MM.1S (cell line): Measurements from ENCODE around the gene SLC22A2.

ENCODE experiments used
- DNase-seq: peaks from one replicate; pipeline ENCODE4 v3.0.0-alpha.2; 2015
- H2AFZ ChIP-seq: fragments of 300-600 bp; sonication (generic); 2 replicates; pipeline ENCODE4 v1.6.0; 2016; ENCODE audit warnings: antibody characterized with exemption, low read length
- H3F3A ChIP-seq: fragments of 300-600 bp; sonication (generic); 2 replicates; pipeline ENCODE4 v1.6.1; 2016; ENCODE audit warnings: mild to moderate bottlenecking, antibody characterized with exemption, low read length, moderate library complexity, mixed read lengths; ENCODE audit not compliant: insufficient read depth
- H3K27ac ChIP-seq: fragments of 300-600 bp; sonication (generic); 2 replicates; pipeline ENCODE4 v1.5.1; 2016; ENCODE audit warnings: mild to moderate bottlenecking, low read length
- H3K27me3 ChIP-seq: fragments of 300-600 bp; sonication (generic); replicated peaks from 2 replicates; pipeline ENCODE4 v1.6.0; 2016; ENCODE audit warnings: low read length; ENCODE audit not compliant: insufficient read depth
- H3K36me3 ChIP-seq: fragments of 300-600 bp; sonication (generic); replicated peaks from 2 replicates; pipeline ENCODE4 v1.6.1; 2016; ENCODE audit warnings: mild to moderate bottlenecking, low read length, mixed read lengths; ENCODE audit not compliant: insufficient read depth
- H3K4me1 ChIP-seq: fragments of 300-600 bp; sonication (generic); 2 replicates; pipeline ENCODE4 v1.6.1; 2016; ENCODE audit warnings: low read length, mixed read lengths
- H3K4me2 ChIP-seq: fragments of 300-600 bp; sonication (generic); 2 replicates; pipeline ENCODE4 v1.6.0; 2016; ENCODE audit warnings: low read depth, low read length
- H3K4me3 ChIP-seq: fragments of 300-600 bp; sonication (generic); 2 replicates; pipeline ENCODE4 v1.5.1; 2016; ENCODE audit warnings: low read length, mixed read lengths
- H3K79me2 ChIP-seq: fragments of 300-600 bp; sonication (generic); 2 replicates; pipeline ENCODE4 v1.6.1; 2016; ENCODE audit warnings: mixed run types, low read length, mixed read lengths
- H3K9ac ChIP-seq: fragments of 300-600 bp; sonication (generic); 2 replicates; pipeline ENCODE4 v1.6.1; 2016; ENCODE audit warnings: low read length, mixed read lengths
- H3K9me2 ChIP-seq: fragments of 300-600 bp; sonication (generic); replicated peaks from 2 replicates; pipeline ENCODE4 v1.6.1; 2016; ENCODE audit warnings: mild to moderate bottlenecking, low read length, mixed read lengths; ENCODE audit not compliant: insufficient read depth
- H3K9me3 ChIP-seq: fragments of 300-600 bp; sonication (generic); replicated peaks from 2 replicates; pipeline ENCODE4 v1.6.1; 2016; ENCODE audit warnings: mild to moderate bottlenecking, low read length, mixed read lengths; ENCODE audit not compliant: insufficient read depth
- H4K20me1 ChIP-seq: fragments of 300-600 bp; sonication (generic); 2 replicates; pipeline ENCODE4 v1.6.1; 2016; ENCODE audit warnings: mild to moderate bottlenecking, low read length, moderate library complexity, mixed read lengths; ENCODE audit not compliant: insufficient read depth
- EZH2 ChIP-seq: fragments of 300-600 bp; sonication (generic); optimal IDR thresholded peaks from 2 replicates; pipeline ENCODE3; 2017; ENCODE audit warnings: low read depth, mild to moderate bottlenecking, antibody characterized with exemption, low read length, mixed read lengths
- EZH2phosphoT487 ChIP-seq: fragments of 300-600 bp; sonication (generic); IDR thresholded peaks from 2 replicates; pipeline ENCODE4 v1.6.1; 2018; ENCODE audit warnings: antibody characterized with exemption, low read length
- TF ChIP-seq, protein P1 (sequence below): fragments of 300-600 bp; sonication (generic); IDR thresholded peaks from 2 replicates; pipeline ENCODE4 v1.5.1; 2016; ENCODE audit warnings: antibody characterized with exemption, low read length, mixed read lengths

The SLC22A2 gene

DNA sequence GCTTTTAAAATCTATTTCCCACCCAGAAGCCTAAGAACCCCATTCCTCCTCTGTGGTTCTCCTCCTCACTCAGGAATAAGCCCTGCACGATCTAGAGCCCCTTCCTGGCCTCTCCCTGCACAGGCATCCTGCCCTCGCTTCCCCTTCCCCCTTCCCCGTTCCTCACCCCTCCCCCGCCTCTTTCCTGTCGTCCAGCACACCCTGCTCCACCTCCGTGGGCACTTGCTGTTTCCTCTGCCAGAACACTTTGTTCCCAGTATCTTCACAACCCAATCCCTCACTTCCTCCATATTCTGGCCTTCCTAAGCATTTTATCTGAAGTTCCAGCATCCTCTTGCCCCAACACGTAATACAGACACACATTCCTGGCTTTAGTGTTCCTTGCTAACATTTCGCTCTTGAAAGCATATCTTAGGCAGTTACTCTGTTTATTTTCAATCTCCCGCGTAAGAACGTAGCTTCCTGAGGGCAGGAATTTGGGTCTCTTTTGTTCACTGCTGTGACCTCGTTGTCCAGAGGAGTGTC, 20.2 kb upstream of the SLC22A2 start:
- Histone ChIP-seq H3K36me3 (no peaks in the 10 kb centered on the region), H3F3A (no peaks in the 10 kb centered on the region), H4K20me1 (no peaks in the 10 kb centered on the region), H3K9me3 (no peaks in the 10 kb centered on the region), H3K4me1 (no peaks in the 10 kb centered on the region), H3K4me3 (no peak overlapping the region), H3K9ac (no peak overlapping the region), H3K27ac (no peak overlapping the region), H3K79me2 (no peaks in the 10 kb centered on the region), H3K27me3 (no peaks in the 10 kb centered on the region), H3K4me2 (no peak overlapping the region), H3K9me2 (no peaks in the 10 kb centered on the region), H2AFZ (no peak overlapping the region)
- TF ChIP-seq, protein P1, sequence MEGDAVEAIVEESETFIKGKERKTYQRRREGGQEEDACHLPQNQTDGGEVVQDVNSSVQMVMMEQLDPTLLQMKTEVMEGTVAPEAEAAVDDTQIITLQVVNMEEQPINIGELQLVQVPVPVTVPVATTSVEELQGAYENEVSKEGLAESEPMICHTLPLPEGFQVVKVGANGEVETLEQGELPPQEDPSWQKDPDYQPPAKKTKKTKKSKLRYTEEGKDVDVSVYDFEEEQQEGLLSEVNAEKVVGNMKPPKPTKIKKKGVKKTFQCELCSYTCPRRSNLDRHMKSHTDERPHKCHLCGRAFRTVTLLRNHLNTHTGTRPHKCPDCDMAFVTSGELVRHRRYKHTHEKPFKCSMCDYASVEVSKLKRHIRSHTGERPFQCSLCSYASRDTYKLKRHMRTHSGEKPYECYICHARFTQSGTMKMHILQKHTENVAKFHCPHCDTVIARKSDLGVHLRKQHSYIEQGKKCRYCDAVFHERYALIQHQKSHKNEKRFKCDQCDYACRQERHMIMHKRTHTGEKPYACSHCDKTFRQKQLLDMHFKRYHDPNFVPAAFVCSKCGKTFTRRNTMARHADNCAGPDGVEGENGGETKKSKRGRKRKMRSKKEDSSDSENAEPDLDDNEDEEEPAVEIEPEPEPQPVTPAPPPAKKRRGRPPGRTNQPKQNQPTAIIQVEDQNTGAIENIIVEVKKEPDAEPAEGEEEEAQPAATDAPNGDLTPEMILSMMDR = no peak
- TF ChIP-seq EZH2 (no peak), EZH2phosphoT487 (no peak)
- DNase-seq = no peak

DNA sequence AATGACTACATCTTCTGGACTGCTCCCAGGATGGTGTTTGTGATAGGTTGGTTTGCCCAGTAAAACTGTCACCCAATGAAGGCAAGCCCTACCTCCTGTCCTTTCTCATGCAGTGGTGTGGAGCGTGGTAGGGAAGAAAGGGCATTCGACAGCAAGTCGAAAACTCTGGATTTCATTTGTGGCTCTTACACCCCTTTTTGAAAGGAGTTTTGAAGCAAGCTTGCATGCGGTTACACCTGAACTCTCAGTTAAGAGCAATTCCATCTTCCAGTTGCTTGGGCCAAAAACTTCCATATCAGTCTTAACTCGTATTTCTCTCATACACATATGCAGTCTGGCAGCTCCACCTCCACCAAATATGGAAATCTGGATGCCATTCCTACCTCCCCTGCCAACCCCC, 19.7 kb upstream of the SLC22A2 start:
- Histone ChIP-seq H4K20me1 (no peaks in the 10 kb centered on the region), H3K4me2 (no peak overlapping the region), H3K36me3 (no peaks in the 10 kb centered on the region), H3K9me2 (no peaks in the 10 kb centered on the region), H3K4me3 (no peak overlapping the region), H3K27ac (no peak overlapping the region), H3K27me3 (no peaks in the 10 kb centered on the region), H3K4me1 (no peaks in the 10 kb centered on the region), H3K9me3 (no peaks in the 10 kb centered on the region), H3F3A (no peaks in the 10 kb centered on the region), H3K79me2 (no peaks in the 10 kb centered on the region), H2AFZ (no peak overlapping the region), H3K9ac (no peak overlapping the region)
- TF ChIP-seq EZH2 (no peak), EZH2phosphoT487 (no peak)
- TF ChIP-seq, protein P1 = no peak
- no peak for DNase-seq

DNA sequence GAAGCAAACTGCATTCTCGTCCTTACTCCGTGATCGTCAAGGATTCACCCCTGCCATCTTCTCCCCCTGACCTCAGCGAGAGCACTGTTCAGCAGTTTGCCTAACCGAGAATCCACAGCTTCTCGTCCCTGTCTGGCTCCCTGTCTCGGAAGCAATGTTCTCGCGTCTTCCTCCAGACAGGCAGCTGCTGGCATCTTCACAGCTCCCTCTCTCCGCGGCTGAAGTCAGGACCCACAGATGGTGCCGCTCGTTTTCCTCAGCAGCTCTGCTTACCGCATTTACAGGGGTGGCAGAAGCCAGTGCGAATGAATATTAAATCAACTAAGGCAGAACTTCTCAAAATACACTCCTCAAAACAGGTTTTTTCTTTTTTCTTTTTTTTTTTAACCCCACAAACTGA, 18.9 kb upstream of the SLC22A2 start:
- Histone ChIP-seq H4K20me1 (no peaks in the 10 kb centered on the region), H3K27me3 (no peaks in the 10 kb centered on the region), H3K9me3 (no peaks in the 10 kb centered on the region), H3K27ac (no peak overlapping the region), H3K36me3 (no peaks in the 10 kb centered on the region), H3F3A (no peaks in the 10 kb centered on the region), H3K4me3 (no peak overlapping the region), H2AFZ (no peak overlapping the region), H3K4me1 (no peaks in the 10 kb centered on the region), H3K9ac (no peak overlapping the region), H3K9me2 (no peaks in the 10 kb centered on the region), H3K4me2 (no peak overlapping the region), H3K79me2 (no peaks in the 10 kb centered on the region)
- DNase-seq = no peak
- no peak for TF ChIP-seq EZH2
- TF ChIP-seq, protein P1 = no peak
- no peak for TF ChIP-seq EZH2phosphoT487
